B cell (primary cell): ENCODE measurements around the gene ALOX15B. TPM values are rescaled to one million over a fixed set of nuclear protein-coding genes. Genes with fewer than 3 reads are reported as not detected.
"Not testable (repeated sequence)": the region's sequence is repeated elsewhere in the genome, so short reads cannot be mapped to it uniquely, and the experiment has no call there.

ENCODE experiments used
- ATAC-seq: fragments of 200-7000 bp; cut with Tn5 transposase; one replicate; pipeline ENCODE4 v1.10.0; 2021; ENCODE audit warnings: low read depth, mild to moderate bottlenecking, moderate number of reproducible peaks, moderate library complexity
- CTCF ChIA-PET: fragments of 350-600 bp; sonication (Branson Sonifier 250); formaldehyde crosslinking; loops from one replicate; lab custom pipeline; 2021; ENCODE audit warnings: antibody characterized with exemption, inconsistent platforms; lab: Charles Lee
- POLR2A ChIA-PET: fragments of 350-600 bp; sonication (Branson Sonifier 250); formaldehyde crosslinking; loops from one replicate; lab custom pipeline; 2021; ENCODE audit warnings: antibody characterized with exemption; lab: Charles Lee
- DNase-seq: peaks from one replicate; pipeline ENCODE4 v3.0.0; 2013
- H2AFZ ChIP-seq: 2 replicates; pipeline ENCODE4 v1.6.1; 2012; ENCODE audit warnings: mild to moderate bottlenecking, low read depth, low read length; ENCODE audit not compliant: insufficient read depth, poor library complexity, severe bottlenecking
- H3K27ac ChIP-seq, 2 donors: 1 replicate in 1 of 2; 2 replicates in 1 of 2; pipeline ENCODE4 v1.5.1; 2012 to 2013; ENCODE audit warnings: low read length in 2 of 2, mild to moderate bottlenecking in 2 of 2, moderate library complexity in 1 of 2
- H3K27me3 ChIP-seq, 4 experiments: fragments of 200-600 bp in 1 of 4; sonication (generic) in 1 of 4; replicated peaks in 1 of 4; 1 replicate in 2 of 4; 2 replicates in 2 of 4; pipeline versions ENCODE4 v1.6.1 to v1.7.0; 2013 to 2016; ENCODE audit warnings: low read length in 3 of 4, mild to moderate bottlenecking in 2 of 4, mixed read lengths in 1 of 4, moderate library complexity in 1 of 4; ENCODE audit not compliant: insufficient read depth in 4 of 4, control insufficient read depth in 3 of 4; ENCODE audit errors: control extremely low read depth in 1 of 4
- H3K36me3 ChIP-seq, 2 experiments: replicated peaks in 1 of 2; 1 replicate in 1 of 2; 2 replicates in 1 of 2; pipeline versions ENCODE4 v1.6.1 to v1.7.1; 2013; ENCODE audit warnings: low read length in 1 of 2; ENCODE audit not compliant: insufficient read depth in 2 of 2, control insufficient read depth in 1 of 2; ENCODE audit errors: control extremely low read depth in 1 of 2, extremely low read depth in 1 of 2
- H3K4me1 ChIP-seq, 2 donors: fragments of 200-600 bp in 1 of 2; sonication (generic) in 1 of 2; 1 replicate in 1 of 2; 2 replicates in 1 of 2; pipeline versions ENCODE4 v1.5.1 to v1.6.1; 2013 to 2017; ENCODE audit warnings: low read length in 2 of 2; ENCODE audit not compliant: control insufficient read depth in 2 of 2, insufficient read depth in 2 of 2
- H3K4me2 ChIP-seq: replicated peaks from 2 replicates; pipeline ENCODE3; 2012; ENCODE audit warnings: mild to moderate bottlenecking, low read depth, low read length; ENCODE audit not compliant: poor library complexity, severe bottlenecking
- H3K4me3 ChIP-seq, 5 experiments: fragments of 200-600 bp in 1 of 5; sonication (generic) in 1 of 5; 1 replicate in 3 of 5; 2 replicates in 2 of 5; pipeline versions ENCODE4 v1.5.1 to v1.7.0; 2011 to 2016; ENCODE audit warnings: low read length in 4 of 5, mild to moderate bottlenecking in 4 of 5, low read depth in 2 of 5, control low read depth in 1 of 5, moderate library complexity in 1 of 5; ENCODE audit not compliant: insufficient read depth in 1 of 5; ENCODE audit errors: control extremely low read depth in 1 of 5, extremely low read depth in 1 of 5
- H3K79me2 ChIP-seq: fragments of 200-600 bp; sonication (generic); one replicate; pipeline ENCODE4 v1.6.0; 2016; ENCODE audit warnings: low read length; ENCODE audit not compliant: control insufficient read depth, insufficient read depth
- H3K9ac ChIP-seq: fragments of 200-600 bp; sonication (generic); 2 replicates; pipeline ENCODE4 v1.6.1; 2017; ENCODE audit warnings: mild to moderate bottlenecking, low read length, moderate library complexity
- H3K9me3 ChIP-seq, 3 donors: one replicate each; pipeline versions ENCODE4 v1.6.1 to v1.7.1; 2013; ENCODE audit warnings: low read length in 2 of 3; ENCODE audit not compliant: control insufficient read depth in 2 of 3, insufficient read depth in 1 of 3; ENCODE audit errors: control extremely low read depth in 1 of 3
- H4K20me1 ChIP-seq: 2 replicates; pipeline ENCODE4 v1.6.0; 2012; ENCODE audit warnings: mild to moderate bottlenecking, low read length; ENCODE audit not compliant: insufficient read depth, control insufficient read depth, poor library complexity, severe bottlenecking
- H3K27ac Mint-ChIP-seq: one replicate; pipeline ENCODE4 v1.8.0; 2021; ENCODE audit warnings: mixed read lengths
- H3K27me3 Mint-ChIP-seq: one replicate; pipeline ENCODE4 v1.8.0; 2021; ENCODE audit warnings: mixed read lengths
- H3K4me1 Mint-ChIP-seq: one replicate; pipeline ENCODE4 v1.8.0; 2021; ENCODE audit warnings: mixed read lengths
- H3K4me3 Mint-ChIP-seq: one replicate; pipeline ENCODE4 v1.8.0; 2021; ENCODE audit warnings: mixed read lengths
- H3K9me3 Mint-ChIP-seq: one replicate; pipeline ENCODE4 v1.8.0; 2022; ENCODE audit warnings: mixed read lengths; ENCODE audit not compliant: insufficient read depth
- CTCF ChIP-seq: fragments of 200-600 bp; IDR thresholded peaks from one replicate; pipeline ENCODE4 v1.8.0; 2022; ENCODE audit warnings: antibody characterized with exemption, mild to moderate bottlenecking
- EZH2 ChIP-seq: IDR thresholded peaks from 2 replicates; pipeline ENCODE4 v1.6.1; 2012; ENCODE audit warnings: borderline replicate concordance, low read depth, mild to moderate bottlenecking, moderate library complexity, low read length; ENCODE audit not compliant: insufficient read depth, poor library complexity, severe bottlenecking
- WGBS: methylation state at CpG from one replicate; pipeline ENCODE4 v1.1.5; 2013; ENCODE audit warnings: missing lambda C conversion rate; ENCODE audit not compliant: insufficient coverage; 5-methylcytosine and 5-hydroxymethylcytosine counted together
- intact Hi-C: fragments of 100-400 bp; cut with micrococcal nuclease; formaldehyde crosslinking; loops from one replicate; pipeline ENCODE4 v1.10.0; 2022
- polyA plus RNA-seq: library from polyadenylated mRNA; depleted of rRNA; stranded (reverse); fragments of >200 nt; gene quantifications from 2 replicates; pipeline ENCODE4 v1.2.3, GENCODE V29; 2012
- total RNA-seq, 2 donors: library from RNA; stranded (reverse); fragments of 120-200 nt in 1 of 2; gene quantifications; 1 replicate in 1 of 2; 2 replicates in 1 of 2; pipeline versions ENCODE4 v1.2.3 to v1.2.4, GENCODE V29; 2013 to 2022

Gene ALOX15B
- total and polyA plus RNA-seq, 2 donors (not counting 1 experiment from before 2014, with no cell fraction given) = 0.03 TPM; not detected in 1

- Histone ChIP-seq H3K9me3 (no peaks in the 10 kb centered on the region), H3K27me3 (peaks cover 0 to 30% (median 10%) of the 10 kb centered on the region in 4 experiments), H3K79me2 (no peaks in the 10 kb centered on the region), H3K27ac (no peak overlapping the region), H3K36me3 (no peaks in the 10 kb centered on the region), H3K4me1 (peaks cover 1 to 3% of the 10 kb centered on the region in 2 donors), H3K9ac (no peak overlapping the region), H4K20me1 (no peaks in the 10 kb centered on the region), H3K4me2 (no peak overlapping the region), H2AFZ (no peak overlapping the region), H3K4me3 (no peak overlapping the region)
- Mint-ChIP-seq H3K27ac (no peak overlapping the region), H3K4me1 (peaks cover 2% of the 10 kb centered on the region), H3K27me3 (peaks cover 49% of the 10 kb centered on the region), H3K9me3 (no peaks in the 10 kb centered on the region), H3K4me3 (no peak overlapping the region)
- 94% methylated on average over 13 of the region's 13 CpGs for WGBS
- CTCF ChIA-PET = interaction anchor here (0.7 to 1.3 kb wide), 3 partner anchors 33 to 277 kb away, joined by 3 to 8 read pairs (median 4); no protein-coding TSS in a partner anchor
- TF ChIP-seq CTCF = no peak
- TF ChIP-seq EZH2 = no peak
- no peak for ATAC-seq
- no peak for DNase-seq
- POLR2A ChIA-PET = no interaction called here
- intact Hi-C loops = no loop called here
These were observed 17.1 kb upstream of the ALOX15B start for GRCh38 chr17:8021565-8022359.

- no peak for DNase-seq
- Histone ChIP-seq H3K4me1 (no peaks in the 10 kb centered on the region), H3K27ac (no peak overlapping the region), H4K20me1 (no peaks in the 10 kb centered on the region), H3K36me3 (no peaks in the 10 kb centered on the region), H3K4me3 (no peak overlapping the region), H3K27me3 (peaks cover 0 to 29% (median 13%) of the 10 kb centered on the region in 4 experiments), H3K4me2 (no peak overlapping the region), H3K79me2 (no peaks in the 10 kb centered on the region), H3K9me3 (no peaks in the 10 kb centered on the region), H2AFZ (no peak overlapping the region), H3K9ac (no peak overlapping the region)
- intact Hi-C loops = no loop called here
- CTCF ChIA-PET = interaction anchor here (1.1 to 1.3 kb wide), 2 partner anchors 34 to 50 kb away, joined by 4 to 8 read pairs; no protein-coding TSS in a partner anchor
- no peak for TF ChIP-seq EZH2
- TF ChIP-seq CTCF = no peak
- WGBS = 100% methylated on average over 3 of the region's 4 CpGs
- H3K9me3 Mint-ChIP-seq = no peaks in the 10 kb centered on the region
- ATAC-seq = no peak
- H3K27ac Mint-ChIP-seq = no peak overlapping the region
- no peaks in the 10 kb centered on the region for H3K4me1 Mint-ChIP-seq
- POLR2A ChIA-PET = no interaction called here
- H3K27me3 Mint-ChIP-seq = peaks cover 53% of the 10 kb centered on the region
- no peak overlapping the region for H3K4me3 Mint-ChIP-seq
These were observed 16.4 kb upstream of the ALOX15B start for GRCh38 chr17:8022360-8023003.

GRCh38 chr17:8024161-8024560 is 14.7 kb upstream of the ALOX15B start:
- H3K79me2 ChIP-seq, H4K20me1 ChIP-seq, H2AFZ ChIP-seq, intact Hi-C loops, H3K4me1 ChIP-seq, H3K27ac Mint-ChIP-seq, H3K9ac ChIP-seq, ATAC-seq, H3K4me1 Mint-ChIP-seq, POLR2A ChIA-PET, H3K9me3 ChIP-seq, H3K36me3 ChIP-seq, H3K4me2 ChIP-seq, DNase-seq, H3K27ac ChIP-seq, H3K9me3 Mint-ChIP-seq, H3K4me3 Mint-ChIP-seq, H3K4me3 ChIP-seq: not testable (repeated sequence)
- CTCF ChIA-PET = interaction anchor here (1.5 kb wide), 1 partner anchor 34 kb away, joined by 3 read pairs; no protein-coding TSS in a partner anchor
- peaks cover 0 to 35% (median 14%) of the 10 kb centered on the region in 4 experiments for H3K27me3 ChIP-seq
- peaks cover 56% of the 10 kb centered on the region for H3K27me3 Mint-ChIP-seq
- WGBS = no CpG with 5 or more reads among the region's 6 CpGs
